Measurements from ENCODE around the gene CMPK2.

Gene CMPK2

GRCh38 chr2:6845903-6846302, 19.8 kb downstream of the CMPK2 start:
- DNase-seq (ENCODE audit: low read depth in 2 of 2): no peak

DNA sequence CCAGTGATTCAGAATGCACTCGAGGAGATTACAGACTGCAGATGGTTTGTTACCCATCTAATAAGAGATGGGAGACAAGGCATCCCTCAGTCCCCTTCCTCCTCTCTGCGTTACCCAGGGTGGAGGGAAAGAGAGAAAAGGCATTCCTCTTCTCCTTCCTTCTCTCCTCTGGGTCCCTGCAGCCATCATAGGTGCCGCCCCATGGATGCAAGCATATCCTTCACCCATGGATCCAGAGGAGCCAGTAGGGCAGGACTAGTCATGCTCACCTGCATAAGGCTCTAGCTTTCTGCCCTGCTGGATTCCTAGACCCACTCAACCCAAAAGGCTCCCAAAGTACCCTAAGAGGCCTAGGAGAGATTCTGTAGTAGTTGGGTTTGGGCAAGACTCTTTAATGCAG, 20.4 kb downstream of the CMPK2 start:
- no peak for DNase-seq (ENCODE audit: low read depth in 2 of 2)

- no peak for DNase-seq (ENCODE audit: low read depth in 2 of 2)
Observed at GRCh38 chr2:6841537-6842287, 24.0 kb downstream of the CMPK2 start.

- DNase-seq (ENCODE audit: low read depth in 2 of 2): no peak
Observed at GRCh38 chr2:6838673-6839319, 26.9 kb downstream of the CMPK2 start.

DNA sequence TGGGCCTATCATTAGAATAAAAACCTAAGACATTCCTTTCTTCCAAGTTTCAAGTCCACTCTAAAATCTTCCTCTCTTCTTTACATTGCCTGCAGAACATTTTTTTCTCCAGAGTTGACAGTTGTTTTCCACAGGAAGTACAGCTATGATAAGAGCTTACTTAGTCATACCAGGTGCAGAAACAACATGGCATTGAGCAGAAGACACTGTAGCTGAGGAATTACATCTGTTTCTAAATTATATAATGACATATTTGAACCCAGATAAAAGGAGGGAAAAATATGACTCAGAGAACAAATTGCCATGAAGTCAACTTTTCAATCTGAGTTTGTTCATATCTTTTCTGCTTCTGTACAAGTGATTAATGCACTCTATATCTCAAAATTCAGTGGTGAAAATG, 30.2 kb downstream of the CMPK2 start:
- DNase-seq (ENCODE audit: low read depth in 2 of 2): no peak

DNA sequence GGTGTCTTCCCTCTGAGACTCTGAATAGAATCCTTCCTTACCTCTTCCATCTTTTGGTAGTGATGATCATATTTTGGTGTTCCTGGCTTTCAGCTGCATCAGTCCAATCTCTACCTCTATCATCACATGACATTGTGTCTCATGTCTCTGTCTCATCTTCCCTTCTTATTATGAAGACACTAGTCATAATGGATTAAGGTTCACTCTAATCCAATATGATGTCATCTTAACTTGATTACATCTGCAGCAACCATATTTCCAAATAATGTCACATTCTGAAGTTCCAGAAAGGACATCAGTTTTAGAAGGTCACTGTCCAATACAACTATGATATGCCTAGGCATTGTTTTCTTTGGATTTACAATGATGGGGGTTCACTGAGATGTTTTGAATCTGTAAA, 31.5 kb downstream of the CMPK2 start:
- no peak for DNase-seq (ENCODE audit: low read depth in 2 of 2)

- DNase-seq (ENCODE audit: low read depth in 2 of 2): no peak
Observed at GRCh38 chr2:6833300-6833604, 32.5 kb downstream of the CMPK2 start.

GRCh38 chr2:6832596-6833299, 33.0 kb downstream of the CMPK2 start:
- DNase-seq (ENCODE audit: low read depth in 2 of 2): no peak

- no peak for DNase-seq (ENCODE audit: low read depth in 2 of 2)
Observed at GRCh38 chr2:6831229-6831628, 34.5 kb downstream of the CMPK2 start.

DNA sequence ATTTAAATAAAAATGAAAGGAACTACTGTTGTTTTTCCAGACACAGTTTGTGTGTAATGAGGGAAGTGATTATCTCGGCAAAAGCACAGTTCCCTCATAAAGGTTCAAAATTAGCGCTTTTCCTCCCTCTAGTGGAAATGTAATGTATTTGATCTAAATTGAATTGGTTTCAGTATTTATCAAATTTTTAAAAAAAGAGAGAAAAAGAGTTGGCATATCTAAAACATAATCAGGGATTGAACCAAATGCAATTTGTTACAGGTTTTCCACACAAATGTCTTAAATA, 37.5 kb downstream of the CMPK2 start:
- no peak for DNase-seq (ENCODE audit: low read depth in 2 of 2)

DNA sequence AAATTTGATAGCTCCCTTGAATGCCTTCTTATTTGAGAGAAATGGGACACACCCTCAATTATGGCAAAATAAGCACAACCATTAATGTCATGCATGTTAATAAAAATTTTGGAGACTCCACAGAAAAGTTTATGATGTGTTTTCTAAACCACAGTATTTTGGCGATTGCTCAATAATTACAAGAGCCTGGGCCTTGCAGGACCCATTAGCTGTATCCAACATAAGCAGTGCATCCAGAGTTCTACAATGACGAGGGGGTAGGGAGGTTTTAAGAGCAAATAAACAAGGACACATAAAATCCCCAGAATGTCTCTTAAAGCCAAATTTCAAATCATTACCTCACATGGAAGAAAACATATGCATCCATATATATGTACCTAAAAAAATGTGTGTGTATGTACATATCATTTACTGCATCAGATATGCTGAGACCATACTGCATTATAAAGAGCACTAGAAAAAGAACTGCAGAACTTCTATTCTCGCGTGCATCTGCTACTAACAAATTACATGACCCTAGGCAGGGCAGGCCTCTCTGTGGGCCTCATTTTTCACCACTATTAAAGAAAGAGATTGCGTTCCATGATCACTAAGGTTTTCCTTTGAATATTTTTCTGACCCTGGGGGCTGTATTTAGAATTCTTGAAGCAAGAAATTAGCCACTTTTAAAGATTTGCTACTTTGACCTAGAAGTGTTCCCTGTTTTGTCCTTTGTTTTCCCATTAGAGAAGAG, 38.0 kb downstream of the CMPK2 start:
- no peak for DNase-seq (ENCODE audit: low read depth in 2 of 2)

DNA sequence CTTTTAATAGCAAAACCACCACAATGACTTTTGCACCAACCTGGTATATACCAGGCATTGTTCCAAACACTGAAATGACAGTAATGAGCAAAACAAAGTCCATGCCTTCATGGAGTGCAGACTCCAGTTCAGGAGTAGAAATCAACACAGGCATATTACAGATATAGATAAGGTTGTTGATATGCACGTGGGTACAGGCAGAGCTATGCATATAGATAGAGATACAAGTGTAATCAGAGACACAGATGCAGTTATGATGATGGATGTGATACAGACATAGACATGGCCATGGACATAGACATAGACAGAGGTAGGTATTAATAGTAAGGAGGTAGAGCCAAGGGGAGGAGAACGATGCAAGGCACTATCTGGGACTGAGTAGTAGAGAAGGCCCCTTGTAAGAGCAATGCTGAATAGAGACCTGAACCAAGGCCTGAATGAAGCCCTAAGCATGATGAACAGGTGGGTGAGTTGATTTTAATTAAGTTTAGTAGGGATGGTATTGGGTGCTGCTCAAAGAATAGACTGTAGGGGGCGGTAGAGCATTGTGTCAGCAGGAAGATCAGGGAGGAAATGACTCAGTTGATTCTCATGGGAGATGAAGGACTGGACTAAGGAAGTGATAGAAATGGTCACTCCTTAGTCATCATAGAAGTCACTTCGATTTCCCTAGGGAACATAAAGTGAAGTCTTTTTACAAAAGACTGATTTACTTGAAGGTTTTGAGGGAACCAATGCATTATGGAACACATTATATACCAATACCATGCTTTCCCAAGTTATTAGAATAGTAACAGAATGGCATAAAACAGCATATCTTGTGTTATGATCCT, 39.4 kb downstream of the CMPK2 start:
- DNase-seq (ENCODE audit: low read depth in 2 of 2): peak in 1 of 2 donors; percentile 25

- no peak for DNase-seq (ENCODE audit: low read depth in 2 of 2)
Observed at GRCh38 chr2:6824962-6825361, 40.7 kb downstream of the CMPK2 start.

DNA sequence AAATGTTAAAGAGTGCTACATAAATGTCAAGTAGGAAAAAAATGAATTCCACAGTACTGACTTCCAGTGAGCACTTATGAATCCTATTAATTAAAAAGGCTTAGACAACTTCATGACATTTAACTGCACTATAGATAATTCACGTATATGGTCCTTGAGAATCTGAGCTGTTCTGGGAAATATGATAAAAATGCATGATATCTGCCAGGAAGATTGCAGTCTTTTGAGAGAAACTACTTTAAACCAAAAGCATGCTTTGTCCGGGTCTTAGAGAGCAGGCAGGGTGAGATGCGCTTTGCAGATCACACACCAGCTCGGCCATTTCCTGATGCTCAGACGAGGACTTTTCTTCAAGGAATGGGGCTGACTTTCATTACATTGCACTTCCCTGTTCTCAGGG, 42.6 kb downstream of the CMPK2 start:
- DNase-seq (ENCODE audit: low read depth in 2 of 2): no peak

- DNase-seq (ENCODE audit: low read depth in 2 of 2): no peak
Observed at GRCh38 chr2:6822406-6822805, 43.3 kb downstream of the CMPK2 start.

- no peak for DNase-seq (ENCODE audit: low read depth in 2 of 2)
Observed at GRCh38 chr2:6820903-6821584, 44.7 kb downstream of the CMPK2 start.

GRCh38 chr2:6820236-6820635, 45.5 kb downstream of the CMPK2 start:
- no peak for DNase-seq (ENCODE audit: low read depth in 2 of 2)

GRCh38 chr2:6819668-6820067, 46.0 kb downstream of the CMPK2 start:
- no peak for DNase-seq (ENCODE audit: low read depth in 2 of 2)

DNA sequence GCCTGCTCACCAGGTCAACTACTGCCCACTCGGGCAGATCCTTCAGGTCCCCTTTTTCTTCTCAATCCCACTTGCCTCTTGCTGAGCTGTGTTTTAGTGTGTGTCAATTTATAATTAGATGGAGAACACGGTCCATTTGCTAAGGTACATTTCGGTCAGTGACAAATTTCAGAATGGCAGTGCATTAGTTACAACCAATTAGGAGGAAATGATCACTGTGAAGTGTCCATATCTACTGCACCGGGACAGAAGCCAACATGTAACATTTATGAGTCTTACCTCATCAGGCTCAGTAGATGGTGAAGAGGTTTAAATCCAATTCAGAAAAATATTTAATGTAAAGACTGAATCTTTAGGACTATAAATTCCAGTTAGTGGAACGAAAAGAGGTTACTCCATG, 47.7 kb downstream of the CMPK2 start:
- no peak for DNase-seq (ENCODE audit: low read depth in 2 of 2)

- no peak for DNase-seq (ENCODE audit: low read depth in 2 of 2)
Observed at GRCh38 chr2:6814869-6815268, 50.8 kb downstream of the CMPK2 start.

DNA sequence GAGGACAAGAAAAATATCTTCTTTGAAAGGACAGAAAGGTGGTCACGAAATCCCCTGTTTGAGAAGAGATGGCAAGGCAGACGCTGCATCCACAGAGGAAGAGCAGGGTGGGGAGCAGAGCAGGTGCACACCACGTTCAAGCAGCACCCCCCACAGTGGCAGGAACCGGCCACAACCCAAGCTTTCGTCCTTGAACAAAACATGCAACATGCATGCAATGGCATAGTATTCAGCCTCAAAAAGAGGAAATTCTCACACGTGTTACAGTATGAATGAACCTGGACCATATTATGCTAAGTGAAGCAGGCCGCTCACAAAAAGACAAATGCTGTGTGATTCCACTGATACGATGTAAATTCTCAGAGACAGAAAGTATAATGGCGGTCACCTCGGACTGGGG, 51.4 kb downstream of the CMPK2 start:
- DNase-seq (ENCODE audit: low read depth in 2 of 2): no peak
